Kidney (tissue), 14 donors: Measurements from ENCODE around the gene ZNF276. TPM values are rescaled to one million over a fixed set of nuclear protein-coding genes. Genes with fewer than 3 reads are reported as not detected.

ENCODE experiments used
- DNase-seq, 5 donors: peaks; one replicate each; pipeline ENCODE4 v3.0.0-alpha.2; 2013 to 2020
- FAIRE-seq: peaks from 2 replicates; lab custom pipeline; 2012; peaks lifted over from hg19 to GRCh38; lab: Jason Lieb, UNC
- H3K27ac ChIP-seq, 2 donors: one replicate each; pipeline ENCODE4 v1.7.0; 2013; ENCODE audit warnings: low read depth in 2 of 2, low read length in 2 of 2, inconsistent platforms in 1 of 2
- H3K27me3 ChIP-seq: one replicate; pipeline ENCODE4 v1.7.1; 2013; ENCODE audit warnings: low read length, inconsistent platforms; ENCODE audit not compliant: control insufficient read depth, insufficient read depth
- H3K36me3 ChIP-seq, 3 donors: one replicate each; pipeline versions ENCODE4 v1.7.0 to v1.7.1; 2013; ENCODE audit warnings: low read length in 3 of 3, control low read depth in 1 of 3, inconsistent platforms in 1 of 3; ENCODE audit not compliant: insufficient read depth in 3 of 3, control insufficient read depth in 2 of 3
- H3K4me1 ChIP-seq, 3 donors: one replicate each; pipeline versions ENCODE4 v1.7.0 to v1.7.1; 2013; ENCODE audit warnings: low read length in 3 of 3, inconsistent platforms in 1 of 3, low read depth in 1 of 3; ENCODE audit not compliant: control insufficient read depth in 2 of 3, insufficient read depth in 2 of 3
- H3K4me3 ChIP-seq, 3 donors: one replicate each; pipeline versions ENCODE4 v1.7.0 to v1.8.1; 2013; ENCODE audit warnings: low read length in 3 of 3, control low read depth in 1 of 3, inconsistent platforms in 1 of 3
- H3K9ac ChIP-seq, 3 donors: one replicate each; pipeline versions ENCODE4 v1.7.0 to v1.7.1; 2013; ENCODE audit warnings: low read length in 3 of 3, control low read depth in 1 of 3, inconsistent platforms in 1 of 3
- H3K9me3 ChIP-seq, 3 donors: one replicate each; pipeline versions ENCODE4 v1.7.0 to v1.7.1; 2013; ENCODE audit warnings: low read length in 3 of 3, control low read depth in 1 of 3, inconsistent platforms in 1 of 3; ENCODE audit not compliant: control insufficient read depth in 2 of 3, insufficient read depth in 1 of 3
- intact Hi-C: fragments of 100-400 bp; cut with DNase I; formaldehyde crosslinking; loops from one replicate; pipeline ENCODE4 v1.11.1; 2022
- polyA plus RNA-seq: library from polyadenylated mRNA; stranded (reverse); fragments of 350-450 nt; fragmentation: Illumina TruSeq; extraction: RNeasy Lipid Tissue Mini Kit (QIAGEN cat#74804); gene quantifications from one replicate; pipeline ENCODE4 v1.2.3, GENCODE V29; 2014; ENCODE audit warnings: low read depth, low replicate concordance; ENCODE audit not compliant: insufficient read depth
- total RNA-seq: library from RNA; stranded (reverse); fragmentation: NEBNext Ultra II Directional; extraction: Animal tissue kit (Norgen Biotek cat#: 25700); gene quantifications from one replicate; pipeline ENCODE4 v1.2.1, GENCODE V29; 2021
- TF ChIP-seq, protein P1 (sequence below): IDR thresholded peaks from 3 replicates; pipeline ENCODE4 v1.5.1; 2012; ENCODE audit warnings: mild to moderate bottlenecking, moderate library complexity, borderline replicate concordance; ENCODE audit not compliant: insufficient read depth; ENCODE audit errors: extremely low read depth
- donor health status: control.
- donor health status: control.
- donor health status: control.
- donor health status: control.
- donor health status: control.
- donor health status: DM: yes; HTN: yes; CAD: no.
- donor health status: Normal renal cell carcinoma (clear cell type).

The ZNF276 gene
- total and polyA plus RNA-seq, 2 donors from 2014 or later: 16.4 to 35.4 TPM

DNA sequence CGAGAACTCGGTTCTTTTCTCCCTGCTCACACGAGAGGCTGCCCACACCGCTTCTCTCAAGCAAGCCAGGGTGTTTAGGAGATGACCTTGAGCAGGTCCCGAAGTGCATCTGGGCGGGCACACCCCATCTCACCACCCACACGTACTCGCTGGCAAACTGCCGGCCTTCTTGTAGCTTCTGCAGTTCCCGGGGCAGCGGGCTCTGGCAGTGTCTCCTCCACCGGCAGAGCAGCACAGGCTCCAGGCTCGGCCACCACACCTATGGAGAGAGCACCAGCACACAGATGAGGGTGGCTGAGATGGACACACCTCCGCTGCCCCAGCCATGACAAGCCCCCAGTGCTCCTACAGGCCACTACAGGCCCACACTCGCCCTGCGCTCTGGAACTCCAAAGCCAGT is 23.5 kb downstream of the ZNF276 start:
- no peak for FAIRE-seq
- no peak overlapping the region for H3K4me3 ChIP-seq
- H3K4me1 ChIP-seq: no peaks in the 10 kb centered on the region
- TF ChIP-seq, protein P1, sequence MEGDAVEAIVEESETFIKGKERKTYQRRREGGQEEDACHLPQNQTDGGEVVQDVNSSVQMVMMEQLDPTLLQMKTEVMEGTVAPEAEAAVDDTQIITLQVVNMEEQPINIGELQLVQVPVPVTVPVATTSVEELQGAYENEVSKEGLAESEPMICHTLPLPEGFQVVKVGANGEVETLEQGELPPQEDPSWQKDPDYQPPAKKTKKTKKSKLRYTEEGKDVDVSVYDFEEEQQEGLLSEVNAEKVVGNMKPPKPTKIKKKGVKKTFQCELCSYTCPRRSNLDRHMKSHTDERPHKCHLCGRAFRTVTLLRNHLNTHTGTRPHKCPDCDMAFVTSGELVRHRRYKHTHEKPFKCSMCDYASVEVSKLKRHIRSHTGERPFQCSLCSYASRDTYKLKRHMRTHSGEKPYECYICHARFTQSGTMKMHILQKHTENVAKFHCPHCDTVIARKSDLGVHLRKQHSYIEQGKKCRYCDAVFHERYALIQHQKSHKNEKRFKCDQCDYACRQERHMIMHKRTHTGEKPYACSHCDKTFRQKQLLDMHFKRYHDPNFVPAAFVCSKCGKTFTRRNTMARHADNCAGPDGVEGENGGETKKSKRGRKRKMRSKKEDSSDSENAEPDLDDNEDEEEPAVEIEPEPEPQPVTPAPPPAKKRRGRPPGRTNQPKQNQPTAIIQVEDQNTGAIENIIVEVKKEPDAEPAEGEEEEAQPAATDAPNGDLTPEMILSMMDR: no peak
- no peak overlapping the region for H3K9ac ChIP-seq
- no peaks in the 10 kb centered on the region for H3K27me3 ChIP-seq
- intact Hi-C loops: no loop called here
- H3K36me3 ChIP-seq: peaks cover 0 to 2% (median 0%) of the 10 kb centered on the region in 3 donors
- no peak for DNase-seq
- H3K27ac ChIP-seq: no peak overlapping the region
- no peaks in the 10 kb centered on the region for H3K9me3 ChIP-seq

DNA sequence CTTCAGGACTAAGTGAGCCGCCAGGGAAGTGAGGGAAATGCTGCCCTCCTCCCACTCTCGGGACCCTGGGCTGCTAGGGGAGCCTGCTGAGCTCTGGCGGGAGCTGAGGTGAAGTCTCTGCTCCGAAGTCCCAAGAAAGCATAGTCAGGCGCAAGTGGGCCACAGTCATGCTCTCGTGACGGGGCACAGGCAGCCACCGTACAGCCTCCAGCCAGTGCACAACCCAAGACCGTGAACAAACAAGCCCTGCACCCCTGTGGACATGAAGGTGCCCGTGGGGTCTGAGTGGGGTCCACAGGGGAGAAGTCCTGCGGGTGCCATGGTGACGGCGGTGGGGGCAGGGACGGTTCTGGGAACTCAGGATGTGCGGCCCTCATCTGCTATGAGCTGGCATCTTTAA is 24.7 kb downstream of the ZNF276 start:
- Histone ChIP-seq H3K27me3 (no peaks in the 10 kb centered on the region), H3K36me3 (peaks cover 0 to 2% (median 0%) of the 10 kb centered on the region in 3 donors), H3K4me1 (no peaks in the 10 kb centered on the region), H3K4me3 (no peak overlapping the region), H3K9me3 (no peaks in the 10 kb centered on the region), H3K27ac (no peak overlapping the region), H3K9ac (no peak overlapping the region)
- no peak for DNase-seq
- FAIRE-seq: no peak
- intact Hi-C loops: no loop called here
- TF ChIP-seq, protein P1: no peak

DNA sequence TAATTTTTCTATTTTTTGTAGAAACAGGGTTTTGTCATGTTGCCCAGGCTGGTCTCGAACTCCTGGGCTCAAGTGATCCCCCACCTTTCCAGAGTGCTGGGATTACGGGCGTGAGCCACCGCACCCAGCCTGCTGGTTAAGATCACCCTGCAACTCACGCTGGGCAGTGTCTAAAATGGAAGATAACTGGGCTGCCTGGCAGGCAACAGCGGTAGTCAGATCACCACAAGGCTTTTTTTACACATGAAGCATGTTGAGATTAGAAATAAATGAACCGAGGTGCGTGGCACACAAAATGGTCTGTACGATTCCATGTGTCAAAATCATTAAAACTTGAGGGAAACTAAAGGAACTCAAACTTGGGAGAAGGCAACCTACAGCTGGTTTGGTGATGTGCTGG is 26.7 kb downstream of the ZNF276 start:
- FAIRE-seq: no peak
- H3K27ac ChIP-seq: no peak overlapping the region
- H3K4me1 ChIP-seq: no peaks in the 10 kb centered on the region
- H3K9me3 ChIP-seq: no peaks in the 10 kb centered on the region
- DNase-seq: no peak
- intact Hi-C loops: no loop called here
- TF ChIP-seq, protein P1: no peak
- no peaks in the 10 kb centered on the region for H3K27me3 ChIP-seq
- H3K9ac ChIP-seq: no peak overlapping the region
- peaks cover 0 to 2% (median 0%) of the 10 kb centered on the region in 3 donors for H3K36me3 ChIP-seq
- no peak overlapping the region for H3K4me3 ChIP-seq

DNA sequence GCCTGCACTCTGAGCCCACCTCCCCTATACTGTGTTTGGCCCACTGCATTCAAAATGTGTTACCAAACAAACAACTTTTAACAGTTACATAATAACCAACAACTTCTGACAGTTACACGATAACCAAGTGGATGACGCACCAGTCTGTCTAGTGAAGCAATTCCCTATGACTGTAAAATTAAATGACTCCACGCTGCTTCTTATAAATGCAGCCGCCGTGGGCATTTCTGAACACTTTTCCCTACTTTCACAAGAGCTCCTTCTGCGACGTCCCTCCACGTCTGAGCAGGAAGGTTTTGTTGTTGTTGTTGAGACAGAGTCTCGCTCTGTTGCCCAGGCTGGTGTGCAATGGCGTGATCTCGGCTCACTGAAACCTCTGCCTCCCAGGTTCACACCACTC is 27.6 kb downstream of the ZNF276 start:
- no peak overlapping the region for H3K4me3 ChIP-seq
- peaks cover 0 to 2% (median 0%) of the 10 kb centered on the region in 3 donors for H3K36me3 ChIP-seq

More for the DNA sequence above, 27.6 kb downstream of the ZNF276 start:
- FAIRE-seq: no peak
- Histone ChIP-seq H3K4me1 (no peaks in the 10 kb centered on the region), H3K27me3 (no peaks in the 10 kb centered on the region), H3K9ac (no peak overlapping the region), H3K27ac (no peak overlapping the region), H3K9me3 (no peaks in the 10 kb centered on the region)
- no peak for DNase-seq
- TF ChIP-seq, protein P1: no peak
- intact Hi-C loops: no loop called here
